IMR-90 (cell line): ENCODE results near the gene ETV6. TPM values are rescaled to one million over a fixed set of nuclear protein-coding genes. Genes with fewer than 3 reads are reported as not detected.

Experiments used
- ATAC-seq: fragments of 200-7000 bp; cut with Tn5 transposase; 2 replicates; pipeline ENCODE4 v1.9.1; 2020; ENCODE audit warnings: low read depth, mild to moderate bottlenecking, moderate library complexity
- BruUV-seq: library from RNA; stranded (reverse); fragments of 400-500 nt; replicated peaks from 2 replicates; lab custom pipeline; 2021; lab: Mats Ljungman, UMichigan
- CTCF ChIA-PET: fragments of 300-600 bp; formaldehyde crosslinking; extraction: SDS; loops from one replicate; lab custom pipeline; 2021; ENCODE audit warnings: antibody characterized with exemption; lab: Yijun Ruan, JAX
- POLR2A ChIA-PET: fragments of 300-600 bp; sonication (Branson Sonifier 250); formaldehyde crosslinking; loops from one replicate; lab custom pipeline; 2022; ENCODE audit warnings: antibody characterized with exemption; ENCODE audit not compliant: unreplicated experiment; lab: Charles Lee
- DNase-seq: peaks from one replicate; pipeline ENCODE4 v3.0.0; 2013
- H2AFZ ChIP-seq: replicated peaks from 2 replicates; pipeline ENCODE3; 2013; ENCODE audit warnings: low read length, mild to moderate bottlenecking; ENCODE audit not compliant: poor library complexity
- H2AK5ac ChIP-seq: 2 replicates; pipeline ENCODE4 v1.6.1; 2013; ENCODE audit warnings: low read depth, low read length, inconsistent platforms
- H2AK9ac ChIP-seq: replicated peaks from 2 replicates; pipeline ENCODE3; 2013; ENCODE audit warnings: mild to moderate bottlenecking, low read depth, low read length, moderate library complexity; ENCODE audit not compliant: poor library complexity
- H2BK120ac ChIP-seq: 2 replicates; pipeline ENCODE4 v1.6.1; 2013; ENCODE audit warnings: low read depth, low read length, inconsistent platforms
- H2BK15ac ChIP-seq: 3 replicates; pipeline ENCODE4 v1.6.1; 2013; ENCODE audit warnings: low read depth, low read length, inconsistent platforms
- H2BK20ac ChIP-seq: 2 replicates; pipeline ENCODE4 v1.6.1; 2013; ENCODE audit warnings: low read depth, mild to moderate bottlenecking, inconsistent platforms, low read length, moderate library complexity
- H2BK5ac ChIP-seq: 2 replicates; pipeline ENCODE4 v1.6.1; 2013; ENCODE audit warnings: mild to moderate bottlenecking, low read depth, low read length, inconsistent platforms; ENCODE audit not compliant: poor library complexity, severe bottlenecking
- H3K14ac ChIP-seq: replicated peaks from 2 replicates; pipeline ENCODE4 v1.6.1; 2013; ENCODE audit warnings: low read depth, low read length, inconsistent platforms
- H3K18ac ChIP-seq: 2 replicates; pipeline ENCODE4 v1.6.1; 2013; ENCODE audit warnings: low read depth, low read length, control low read depth
- H3K23ac ChIP-seq: 2 replicates; pipeline ENCODE4 v1.6.1; 2013; ENCODE audit warnings: low read depth, low read length, inconsistent platforms
- H3K27ac ChIP-seq: 2 replicates; pipeline ENCODE4 v1.5.1; 2013; ENCODE audit warnings: mild to moderate bottlenecking, control low read depth, low read length; ENCODE audit not compliant: insufficient read depth
- H3K27me3 ChIP-seq: 2 replicates; pipeline ENCODE4 v1.6.1; 2013; ENCODE audit warnings: low read length; ENCODE audit not compliant: control insufficient read depth, insufficient read depth
- H3K36me3 ChIP-seq: 2 replicates; pipeline ENCODE4 v1.6.1; 2013; ENCODE audit warnings: low read length, mixed read lengths; ENCODE audit not compliant: control insufficient read depth, insufficient read depth
- H3K4ac ChIP-seq: 2 replicates; pipeline ENCODE4 v1.6.1; 2013; ENCODE audit warnings: low read depth, low read length, inconsistent platforms
- H3K4me1 ChIP-seq: 2 replicates; pipeline ENCODE4 v1.6.1; 2013; ENCODE audit warnings: low read length, mixed read lengths; ENCODE audit not compliant: control insufficient read depth, insufficient read depth
- H3K4me2 ChIP-seq: 2 replicates; pipeline ENCODE4 v1.6.1; 2013; ENCODE audit warnings: low read depth, mild to moderate bottlenecking, control low read depth, low read length, moderate library complexity
- H3K4me3 ChIP-seq: 2 replicates; pipeline ENCODE4 v1.5.1; 2013; ENCODE audit warnings: low read depth, mild to moderate bottlenecking, control low read depth, low read length, moderate library complexity; ENCODE audit not compliant: insufficient read depth
- H3K56ac ChIP-seq: 2 replicates; pipeline ENCODE4 v1.6.1; 2013; ENCODE audit warnings: low read length, inconsistent platforms; ENCODE audit not compliant: insufficient read depth; ENCODE audit errors: extremely low read depth
- H3K79me1 ChIP-seq, 2 experiments: 2 replicates each; pipeline ENCODE4 v1.6.1; 2013; ENCODE audit warnings: low read length in 2 of 2, inconsistent platforms in 1 of 2, low read depth in 1 of 2
- H3K9ac ChIP-seq: 2 replicates; pipeline ENCODE4 v1.6.1; 2013; ENCODE audit warnings: low read depth, low read length, control low read depth
- H3K9me1 ChIP-seq: 2 replicates; pipeline ENCODE4 v1.6.1; 2013; ENCODE audit warnings: low read length, inconsistent platforms; ENCODE audit not compliant: insufficient read depth
- H3K9me3 ChIP-seq: 2 replicates; pipeline ENCODE4 v1.6.1; 2013; ENCODE audit warnings: low read length; ENCODE audit not compliant: control insufficient read depth, insufficient read depth
- H4K20me1 ChIP-seq: 2 replicates; pipeline ENCODE4 v1.6.1; 2013; ENCODE audit warnings: low read length, inconsistent platforms; ENCODE audit not compliant: insufficient read depth
- H4K5ac ChIP-seq: 2 replicates; pipeline ENCODE4 v1.6.1; 2013; ENCODE audit warnings: mild to moderate bottlenecking, low read depth, low read length, control low read depth
- H4K8ac ChIP-seq, 2 experiments: 2 replicates each; pipeline ENCODE4 v1.6.1; 2013; ENCODE audit warnings: low read depth in 2 of 2, low read length in 2 of 2, control low read depth in 1 of 2, inconsistent platforms in 1 of 2
- H4K91ac ChIP-seq: 2 replicates; pipeline ENCODE4 v1.6.1; 2013; ENCODE audit warnings: low read depth, low read length, inconsistent platforms; ENCODE audit not compliant: insufficient read depth
- BHLHE40 ChIP-seq: fragments of 150-350 bp; IDR thresholded peaks from 2 replicates; pipeline ENCODE4 v1.6.1; 2016; ENCODE audit warnings: mild to moderate bottlenecking, low read depth, low read length
- CEBPB ChIP-seq: IDR thresholded peaks from 2 replicates; pipeline ENCODE4 v1.6.1; 2012; ENCODE audit warnings: low read depth, low read length, improper control_type of control experiment
- CHD1 ChIP-seq: IDR thresholded peaks from 2 replicates; pipeline ENCODE4 v1.6.1; 2012; ENCODE audit warnings: low read depth, low read length, improper control_type of control experiment
- FOS ChIP-seq: fragments of 150-350 bp; IDR thresholded peaks from 2 replicates; pipeline ENCODE4 v1.6.1; 2016; ENCODE audit warnings: low read depth, low read length
- MAZ ChIP-seq: IDR thresholded peaks from 2 replicates; pipeline ENCODE4 v1.6.1; 2012; ENCODE audit warnings: low read depth, mild to moderate bottlenecking, low read length, improper control_type of control experiment, moderate library complexity, borderline replicate concordance
- MXI1 ChIP-seq: IDR thresholded peaks from 2 replicates; pipeline ENCODE4 v1.6.1; 2012; ENCODE audit warnings: low read depth, mild to moderate bottlenecking, low read length, moderate library complexity, borderline replicate concordance
- NFE2L2 ChIP-seq: fragments of 150-350 bp; IDR thresholded peaks from 2 replicates; pipeline ENCODE4 v1.6.1; 2016; ENCODE audit warnings: low read depth, mild to moderate bottlenecking, low read length
- POLR2A ChIP-seq: IDR thresholded peaks from 2 replicates; pipeline ENCODE4 v1.6.1; 2012; ENCODE audit warnings: mild to moderate bottlenecking, low read depth, low read length
- RAD21 ChIP-seq: IDR thresholded peaks from 2 replicates; pipeline ENCODE4 v1.6.1; 2012; ENCODE audit warnings: low read length, improper control_type of control experiment
- RCOR1 ChIP-seq: IDR thresholded peaks from 2 replicates; pipeline ENCODE4 v1.6.1; 2012; ENCODE audit warnings: mild to moderate bottlenecking, low read length, improper control_type of control experiment; ENCODE audit not compliant: insufficient replicate concordance
- RFX5 ChIP-seq: IDR thresholded peaks from 2 replicates; pipeline ENCODE4 v1.8.0; 2012; ENCODE audit warnings: low read depth, mild to moderate bottlenecking, low read length, moderate library complexity
- SMC3 ChIP-seq: fragments of 150-350 bp; IDR thresholded peaks from 2 replicates; pipeline ENCODE4 v1.6.1; 2016; ENCODE audit warnings: low read depth, mild to moderate bottlenecking, antibody characterized with exemption, low read length, moderate library complexity
- USF2 ChIP-seq: fragments of 150-350 bp; IDR thresholded peaks from 2 replicates; pipeline ENCODE4 v1.6.1; 2017; ENCODE audit warnings: mild to moderate bottlenecking, antibody characterized with exemption, low read length, low read depth
- WGBS, 2 experiments: methylation state at CpG; one replicate each; pipeline versions ENCODE4 v1.1.5 to v1.1.7; 2013; ENCODE audit warnings: missing lambda C conversion rate in 2 of 2; ENCODE audit not compliant: insufficient read length in 1 of 2; ENCODE audit errors: extremely low coverage in 2 of 2; 5-methylcytosine and 5-hydroxymethylcytosine counted together
- dilution Hi-C: fragments of 300-500 bp; cut with HindIII; formaldehyde crosslinking; loops from one replicate; pipeline ENCODE4 v1.14.3; 2018; ENCODE audit warnings: low sequenced_read_pairs; ENCODE audit not compliant: unreplicated experiment
- in situ Hi-C: fragments of 300-500 bp; cut with MboI; formaldehyde crosslinking; loops from 3 replicates; pipeline ENCODE4 v1.14.3; 2019; ENCODE audit warnings: low sequenced_read_pairs, inconsistent platforms, mixed read lengths
- intact Hi-C: fragments of 100-400 bp; cut with micrococcal nuclease; formaldehyde crosslinking; loops from 2 replicates; pipeline ENCODE4 v1.10.0; 2022
- polyA plus RNA-seq, 3 experiments: library from polyadenylated mRNA; depleted of rRNA; stranded (reverse); fragments of >200 nt; gene quantifications; 2 replicates each; pipeline ENCODE4 v1.2.3, GENCODE V29; 2012; ENCODE audit warnings: low replicate concordance in 1 of 3
- total RNA-seq: library from RNA; depleted of rRNA; stranded (reverse); fragments of >200 nt; gene quantifications from 2 replicates; pipeline ENCODE4 v1.2.3, GENCODE V29; 2012
- TF ChIP-seq, protein P1 (sequence below): fragments of 150-350 bp; IDR thresholded peaks from 2 replicates; pipeline ENCODE4 v1.6.1; 2016; ENCODE audit warnings: low read depth, mild to moderate bottlenecking, low read length, moderate library complexity, borderline replicate concordance

ETV6 gene
- total and polyA plus RNA-seq, 2 of the 4 experiments (the other 2 are of a cell fraction) = 8.4 to 9.9 TPM

- in situ Hi-C loops (no loop called here), intact Hi-C loops (no loop called here), dilution Hi-C loops (no loop called here)
- Histone ChIP-seq H4K20me1 (no peaks in the 10 kb centered on the region), H3K79me1 (peaks cover 40 to 72% of the 10 kb centered on the region in 2 experiments), H3K9me3 (no peaks in the 10 kb centered on the region), H3K9me1 (peaks cover 20% of the 10 kb centered on the region), H2BK120ac (0 out of 2 replicates have a peak overlapping the region, but pooled peaks have one; percentile 1), H3K36me3 (0 out of 2 replicates have a peak, but pooled peaks cover 6% of the 10 kb centered on the region), H4K8ac (no peak overlapping the region), H3K18ac (no peak overlapping the region), H2AK9ac (no peak overlapping the region), H3K56ac (no peak overlapping the region), H2BK15ac (no peak overlapping the region), H2BK5ac (no peak overlapping the region), H3K4me2 (no peak overlapping the region), H4K91ac (no peak overlapping the region), H3K27me3 (no peaks in the 10 kb centered on the region), H3K4me3 (no peak overlapping the region), H3K23ac (no peak overlapping the region), H3K4ac (no peak overlapping the region), H3K27ac (no peak overlapping the region), H3K9ac (no peak overlapping the region), H4K5ac (no peak overlapping the region), H3K14ac (0 out of 2 replicates have a peak overlapping the region, but pooled peaks have one; percentile 5), H2BK20ac (no peak overlapping the region), H2AFZ (no peak overlapping the region), H2AK5ac (peak overlapping the region; percentile 3; the same call in 1 of the 2 replicates), H3K4me1 (peaks cover 9% of the 10 kb centered on the region; the same call in 1 of the 2 replicates)
- no peak for DNase-seq
- WGBS, 2 experiments = 77% methylated on average over 2 of the region's 12 CpGs; no CpG with 5 or more reads in 1 of the 2 experiments
- BruUV-seq = no TSS peak
- ChIA-PET CTCF (no interaction called here), POLR2A (no interaction called here)
- no peak for TF ChIP-seq RFX5
- no peak for TF ChIP-seq SMC3
- no peak for TF ChIP-seq FOS
- no peak for TF ChIP-seq RCOR1
- TF ChIP-seq NFE2L2 = no peak
- no peak for TF ChIP-seq POLR2A
- no peak for TF ChIP-seq MXI1
- TF ChIP-seq, protein P1, sequence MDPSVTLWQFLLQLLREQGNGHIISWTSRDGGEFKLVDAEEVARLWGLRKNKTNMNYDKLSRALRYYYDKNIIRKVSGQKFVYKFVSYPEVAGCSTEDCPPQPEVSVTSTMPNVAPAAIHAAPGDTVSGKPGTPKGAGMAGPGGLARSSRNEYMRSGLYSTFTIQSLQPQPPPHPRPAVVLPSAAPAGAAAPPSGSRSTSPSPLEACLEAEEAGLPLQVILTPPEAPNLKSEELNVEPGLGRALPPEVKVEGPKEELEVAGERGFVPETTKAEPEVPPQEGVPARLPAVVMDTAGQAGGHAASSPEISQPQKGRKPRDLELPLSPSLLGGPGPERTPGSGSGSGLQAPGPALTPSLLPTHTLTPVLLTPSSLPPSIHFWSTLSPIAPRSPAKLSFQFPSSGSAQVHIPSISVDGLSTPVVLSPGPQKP = no peak
- no peak for TF ChIP-seq CEBPB
- TF ChIP-seq RAD21 = no peak
- TF ChIP-seq CHD1 = no peak
- TF ChIP-seq USF2 = no peak
- TF ChIP-seq BHLHE40 = no peak
- no peak for TF ChIP-seq MAZ
- ATAC-seq = no peak
These were observed 128.5 kb downstream of the ETV6 start for GRCh38 chr12:11777962-11778361.
